H1 (cell line): ENCODE data around the gene PRDM15. TPM values are rescaled to one million over a fixed set of nuclear protein-coding genes. Genes with fewer than 3 reads are reported as not detected.

Experiments
- CTCF ChIA-PET: fragments of 300-600 bp; sonication (Branson Sonifier 250); formaldehyde crosslinking; loops from one replicate; lab custom pipeline; 2021; ENCODE audit not compliant: partially characterized antibody; lab: Charles Lee
- POLR2A ChIA-PET: fragments of 300-600 bp; sonication (Branson Sonifier 250); formaldehyde crosslinking; loops from one replicate; lab custom pipeline; 2021; ENCODE audit warnings: inconsistent platforms; ENCODE audit not compliant: partially characterized antibody; lab: Charles Lee
- DNase-seq, 2 experiments: peaks; one replicate each; pipeline versions ENCODE4 v3.0.0 to v3.0.0-alpha.2; 2010 to 2022; ENCODE audit warnings: low spot score in 2 of 2, low read depth in 1 of 2, mixed read lengths in 1 of 2
- FAIRE-seq: peaks from 2 replicates; lab custom pipeline; 2011; peaks lifted over from hg19 to GRCh38; lab: Jason Lieb, UNC
- H2AFZ ChIP-seq: 2 replicates; pipeline ENCODE4 v1.8.1; 2012; ENCODE audit warnings: low read length, inconsistent platforms
- H2AK5ac ChIP-seq: 2 replicates; pipeline ENCODE4 v1.6.1; 2013; ENCODE audit warnings: low read depth, low read length
- H2BK120ac ChIP-seq: replicated peaks from 2 replicates; pipeline ENCODE3; 2013; ENCODE audit warnings: low read depth, low read length, inconsistent platforms
- H2BK12ac ChIP-seq: 2 replicates; pipeline ENCODE4 v1.6.1; 2013; ENCODE audit warnings: low read depth, low read length
- H2BK15ac ChIP-seq: 2 replicates; pipeline ENCODE4 v1.6.1; 2013; ENCODE audit warnings: low read length
- H2BK20ac ChIP-seq: 2 replicates; pipeline ENCODE4 v1.6.1; 2013; ENCODE audit warnings: low read length
- H2BK5ac ChIP-seq: 2 replicates; pipeline ENCODE4 v1.6.1; 2013; ENCODE audit warnings: low read depth, low read length
- H3K14ac ChIP-seq: 2 replicates; pipeline ENCODE4 v1.6.1; 2013; ENCODE audit warnings: inconsistent platforms; ENCODE audit not compliant: insufficient read length
- H3K18ac ChIP-seq: 2 replicates; pipeline ENCODE4 v1.6.1; 2013; ENCODE audit warnings: low read length; ENCODE audit errors: extremely low read depth
- H3K23ac ChIP-seq: 2 replicates; pipeline ENCODE4 v1.6.1; 2013; ENCODE audit warnings: inconsistent platforms; ENCODE audit not compliant: insufficient read length
- H3K23me2 ChIP-seq: 2 replicates; pipeline ENCODE4 v1.6.1; 2013; ENCODE audit warnings: low read depth, low read length
- H3K27ac ChIP-seq: 2 replicates; pipeline ENCODE4 v1.6.1; 2011; ENCODE audit warnings: low read depth, low read length, inconsistent platforms
- H3K27me3 ChIP-seq, 4 experiments: replicated peaks in 1 of 4; 1 replicate in 1 of 4; 2 replicates in 3 of 4; pipeline versions ENCODE4 v1.6.1 to v1.8.1; 2011 to 2013; ENCODE audit warnings: low read length in 3 of 4, mild to moderate bottlenecking in 3 of 4, inconsistent platforms in 2 of 4, mixed read lengths in 2 of 4, moderate library complexity in 1 of 4; ENCODE audit not compliant: control insufficient read depth in 3 of 4, insufficient read depth in 3 of 4; ENCODE audit errors: extremely low read depth in 1 of 4
- H3K36me3 ChIP-seq, 4 experiments: 2 replicates each; pipeline versions ENCODE4 v1.6.1 to v1.8.1; 2011 to 2013; ENCODE audit warnings: mild to moderate bottlenecking in 4 of 4, low read length in 3 of 4, moderate library complexity in 2 of 4, control low read depth in 1 of 4, inconsistent platforms in 1 of 4; ENCODE audit not compliant: insufficient read depth in 4 of 4, control insufficient read depth in 2 of 4
- H3K4ac ChIP-seq: replicated peaks from 2 replicates; pipeline ENCODE3; 2013; ENCODE audit warnings: low read length, low read depth, mixed read lengths, inconsistent platforms; ENCODE audit not compliant: insufficient read length
- H3K4me1 ChIP-seq, 4 experiments: replicated peaks in 1 of 4; 1 replicate in 1 of 4; 2 replicates in 3 of 4; pipeline versions ENCODE4 v1.6.1 to v1.8.1; 2011 to 2013; ENCODE audit warnings: low read length in 3 of 4, inconsistent platforms in 2 of 4, mixed read lengths in 1 of 4; ENCODE audit not compliant: insufficient read depth in 4 of 4, control insufficient read depth in 3 of 4
- H3K4me2 ChIP-seq, 2 experiments: 2 replicates each; pipeline versions ENCODE4 v1.6.1 to v1.8.1; 2011 to 2013; ENCODE audit warnings: low read depth in 2 of 2, low read length in 2 of 2, control low read depth in 1 of 2, inconsistent platforms in 1 of 2, mild to moderate bottlenecking in 1 of 2; ENCODE audit not compliant: insufficient read depth in 1 of 2
- H3K4me3 ChIP-seq, 4 experiments: fragments of 200-600, 300-600 bp in 1 of 4; sonication (generic), shearing (Covaris generic), sonication (Bioruptor Twin) in 1 of 4; 2 replicates each; pipeline versions ENCODE4 v1.5.1 to v1.8.1; 2011 to 2016; ENCODE audit warnings: low read length in 4 of 4, low read depth in 3 of 4, control low read depth in 2 of 4, inconsistent platforms in 2 of 4, mild to moderate bottlenecking in 2 of 4, mixed read lengths in 1 of 4, moderate library complexity in 1 of 4; ENCODE audit not compliant: insufficient read depth in 2 of 4; ENCODE audit errors: extremely low read depth in 1 of 4
- H3K56ac ChIP-seq: replicated peaks from 2 replicates; pipeline ENCODE3; 2013; ENCODE audit warnings: low read depth, mild to moderate bottlenecking, mixed read lengths, low read length, inconsistent platforms; ENCODE audit not compliant: insufficient read length
- H3K79me1 ChIP-seq: 2 replicates; pipeline ENCODE4 v1.6.1; 2013; ENCODE audit warnings: low read depth, low read length, control low read depth
- H3K79me2 ChIP-seq, 2 experiments: 2 replicates each; pipeline versions ENCODE4 v1.6.1 to v1.8.1; 2012 to 2013; ENCODE audit warnings: low read length in 2 of 2, mild to moderate bottlenecking in 2 of 2, inconsistent platforms in 1 of 2; ENCODE audit not compliant: insufficient read depth in 2 of 2, control insufficient read depth in 1 of 2
- H3K9ac ChIP-seq, 4 experiments: replicated peaks in 1 of 4; 1 replicate in 1 of 4; 2 replicates in 3 of 4; pipeline versions ENCODE4 v1.6.1 to v1.8.1; 2011 to 2013; ENCODE audit warnings: low read depth in 3 of 4, low read length in 3 of 4, control low read depth in 2 of 4, mild to moderate bottlenecking in 2 of 4, moderate library complexity in 2 of 4, inconsistent platforms in 1 of 4; ENCODE audit errors: extremely low read depth in 1 of 4
- H3K9me3 ChIP-seq, 2 experiments: 2 replicates each; pipeline versions ENCODE4 v1.6.1 to v1.8.1; 2012 to 2013; ENCODE audit warnings: mild to moderate bottlenecking in 2 of 2, moderate library complexity in 2 of 2, control low read depth in 1 of 2, inconsistent platforms in 1 of 2, low read depth in 1 of 2, low read length in 1 of 2, mixed read lengths in 1 of 2; ENCODE audit not compliant: insufficient read depth in 2 of 2
- H4K20me1 ChIP-seq, 2 experiments: replicated peaks in 1 of 2; 2 replicates each; pipeline versions ENCODE3 to v1.8.1; 2011 to 2013; ENCODE audit warnings: inconsistent platforms in 2 of 2, low read length in 2 of 2, mild to moderate bottlenecking in 1 of 2; ENCODE audit not compliant: insufficient read depth in 2 of 2, control insufficient read depth in 1 of 2
- H4K5ac ChIP-seq: 2 replicates; pipeline ENCODE4 v1.6.1; 2013; ENCODE audit warnings: low read length, low read depth, mixed read lengths, inconsistent platforms; ENCODE audit not compliant: insufficient read length
- H4K8ac ChIP-seq: 2 replicates; pipeline ENCODE4 v1.8.0; 2013; ENCODE audit warnings: mild to moderate bottlenecking, moderate library complexity, low read length, inconsistent platforms; ENCODE audit not compliant: insufficient read depth; ENCODE audit errors: extremely low read depth
- H4K91ac ChIP-seq: replicated peaks from 2 replicates; pipeline ENCODE3; 2013; ENCODE audit warnings: low read length, mixed read lengths, inconsistent platforms; ENCODE audit not compliant: insufficient read length
- BACH1 ChIP-seq: IDR thresholded peaks from 2 replicates; pipeline ENCODE4 v1.6.1; 2012; ENCODE audit warnings: low read length, improper control_type of control experiment
- EP300 ChIP-seq, 2 experiments: IDR thresholded peaks; 1 replicate in 1 of 2; 2 replicates in 1 of 2; pipeline ENCODE4 v1.6.1; 2011 to 2012; ENCODE audit warnings: low read depth in 2 of 2, low read length in 2 of 2, mild to moderate bottlenecking in 2 of 2, borderline replicate concordance in 1 of 2, inconsistent platforms in 1 of 2, moderate library complexity in 1 of 2
- KDM5A ChIP-seq: fragments of 200-600 bp; IDR thresholded peaks from 2 replicates; pipeline ENCODE4 v1.7.1; 2012; ENCODE audit warnings: mild to moderate bottlenecking, low read length, inconsistent platforms, mixed read lengths
- SIRT6 ChIP-seq: IDR thresholded peaks from one replicate; pipeline ENCODE4 v1.7.1; 2012; ENCODE audit warnings: low read length, inconsistent platforms
- SRF ChIP-seq: IDR thresholded peaks from 2 replicates; pipeline ENCODE4 v1.6.1; 2011; ENCODE audit warnings: mild to moderate bottlenecking, low read depth, low read length, moderate library complexity
- TEAD4 ChIP-seq: IDR thresholded peaks from 2 replicates; pipeline ENCODE4 v1.6.1; 2012; ENCODE audit warnings: low read depth, low read length, inconsistent platforms, mixed read lengths
- WGBS, 2 experiments: shearing (Covaris generic) in 1 of 2; methylation state at CpG; one replicate each; pipeline versions ENCODE4 v1.1.6 to v1.1.7; 2013 to 2015; ENCODE audit warnings: low lambda C conversion rate in 2 of 2, mixed read lengths in 2 of 2, inconsistent platforms in 1 of 2, low coverage in 1 of 2, missing lambda C conversion rate in 1 of 2; ENCODE audit not compliant: insufficient replicate concordance in 2 of 2, insufficient coverage in 1 of 2, insufficient read length in 1 of 2; ENCODE audit errors: extremely low coverage in 1 of 2, missing lambda C conversion rate in 1 of 2; 5-methylcytosine and 5-hydroxymethylcytosine counted together
- polyA plus RNA-seq, 7 experiments: library from polyadenylated mRNA; depleted of rRNA in 3 of 7; stranded (reverse) in 5 of 7; unstranded in 2 of 7; fragments of >200 nt in 5 of 7; fragments of 200-250 nt in 2 of 7; gene quantifications; 1 replicate in 5 of 7; 2 replicates in 1 of 7; 4 replicates in 1 of 7; pipeline versions ENCODE4 v1.2.1 to v1.2.3, GENCODE V29; 2011 to 2013; ENCODE audit warnings: missing spikeins in 2 of 7, mixed read lengths in 2 of 7
- total RNA-seq: library from RNA; stranded (reverse); fragmentation: NEBNext Ultra II Directional; extraction: Animal tissue kit (Norgen Biotek cat#: 25700); gene quantifications from 2 replicates; pipeline ENCODE4 v1.2.1, GENCODE V29; 2021

PRDM15 gene
- total and polyA plus RNA-seq, 2 of the 8 experiments (the other 6 are each of a cell fraction or from before 2014, with no cell fraction given) = 9.7 to 10.5 TPM

DNA sequence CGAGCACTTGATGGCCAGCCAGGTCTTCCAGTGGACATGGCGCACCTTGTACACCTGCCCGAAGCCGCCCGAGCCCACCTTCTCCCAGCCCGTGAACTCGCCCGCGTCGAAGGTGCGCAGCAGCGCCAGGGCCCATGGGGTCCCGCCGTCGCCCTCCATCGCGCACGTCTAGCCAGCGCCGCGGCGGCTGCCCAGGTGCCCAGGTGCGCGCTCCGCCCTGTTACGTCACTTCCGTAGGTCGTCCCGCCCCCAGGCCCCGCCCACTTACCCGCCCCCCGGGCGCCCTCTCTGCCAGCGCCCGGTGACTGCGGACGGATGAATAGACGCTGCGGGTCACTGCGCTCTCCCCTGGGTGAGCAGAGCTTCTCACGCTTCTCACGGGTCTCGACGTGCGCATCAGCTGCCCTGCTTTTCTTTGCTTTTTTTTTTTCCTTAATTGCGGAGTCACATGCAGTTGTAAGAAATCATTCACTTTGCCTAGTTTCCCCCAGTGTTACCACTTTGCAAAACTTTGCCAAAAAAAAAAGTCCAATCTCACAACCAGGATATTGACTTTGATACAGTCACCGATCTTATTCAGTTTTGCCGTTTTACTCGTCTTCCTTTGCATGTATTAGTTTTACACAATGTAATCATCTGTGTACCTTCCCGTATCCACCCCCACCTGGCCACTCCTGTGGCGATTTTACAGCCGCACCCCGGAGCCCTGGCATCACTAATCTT lies 112.1 kb downstream of the PRDM15 start, which contains the start of gene RIPK4:
Gene RIPK4 (minus strand): TSS at position 170 of the 723 bp plus-strand sequence. CDS start 11 bp downstream, at position 159.
- DNase-seq (peak; percentile 44 to 88), FAIRE-seq (no peak)
- no peaks in the 10 kb centered on the region for H3K36me3 ChIP-seq
- H3K23ac ChIP-seq = no peak within 1 kb of the TSS
- peaks cover 21 to 40% (median 31%) of the 10 kb centered on the region in 4 experiments for H3K4me1 ChIP-seq
- peak within 1 kb of the TSS; percentile 86; the same call in 1 of the 2 replicates for H2BK20ac ChIP-seq
- no peak within 1 kb of the TSS for H4K8ac ChIP-seq
- no peak within 1 kb of the TSS for H4K91ac ChIP-seq
- POLR2A ChIA-PET = interaction anchor here (1.0 to 1.6 kb wide), 3 partner anchors 10 to 98 kb away, joined by 3 to 4 read pairs (median 3); no protein-coding TSS in a partner anchor
- H3K27me3 ChIP-seq = peaks cover 33 to 93% (median 85%) of the 10 kb centered on the region in 4 experiments
- H3K9ac ChIP-seq = peak within 1 kb of the TSS in 3 of 4 experiments; percentile 20 to 34 (median 24); a peak in 4 of 7 replicates
- no peak within 1 kb of the TSS; the same call in 1 of the 2 replicates for H2BK5ac ChIP-seq
- H3K18ac ChIP-seq = peak within 1 kb of the TSS; percentile 28; the same call in 1 of the 2 replicates
- H4K5ac ChIP-seq = no peak within 1 kb of the TSS
- 2% methylated on average over 31 of the region's 53 CpGs; no CpG with 5 or more reads in 1 of the 2 experiments for WGBS, 2 experiments
- no peaks in the 10 kb centered on the region for H3K9me3 ChIP-seq
- H4K20me1 ChIP-seq = peaks cover 5 to 10% of the 10 kb centered on the region in 2 experiments
- H3K4ac ChIP-seq = no peak within 1 kb of the TSS
- no peaks in the 10 kb centered on the region for H3K79me1 ChIP-seq
- no peak within 1 kb of the TSS for H3K14ac ChIP-seq
- no peak within 1 kb of the TSS for H2BK120ac ChIP-seq
- H3K56ac ChIP-seq = no peak within 1 kb of the TSS
- H2BK15ac ChIP-seq = peak within 1 kb of the TSS; percentile 95; the same call in 1 of the 2 replicates
- no peak within 1 kb of the TSS for H3K27ac ChIP-seq
- H3K4me3 ChIP-seq = peak within 1 kb of the TSS; percentile 37 to 73 (median 45)
- no peak within 1 kb of the TSS for H2AK5ac ChIP-seq
- CTCF ChIA-PET = interaction anchor here (1.4 to 9.1 kb wide), 4 partner anchors 7 to 154 kb away, joined by 4 to 71 read pairs (median 30); no protein-coding TSS in a partner anchor
- H2BK12ac ChIP-seq = no peak within 1 kb of the TSS
- no peak within 1 kb of the TSS for H2AFZ ChIP-seq
- H3K4me2 ChIP-seq = peak within 1 kb of the TSS; percentile 78 to 94
- peaks cover 0 to 20% of the 10 kb centered on the region in 2 experiments; a peak in 2 of 4 replicates for H3K79me2 ChIP-seq
- H3K23me2 ChIP-seq = peaks cover 20% of the 10 kb centered on the region
- no peak for TF ChIP-seq TEAD4
- no peak for TF ChIP-seq BACH1
- TF ChIP-seq SRF = no peak
- TF ChIP-seq KDM5A = no peak
- no peak for TF ChIP-seq SIRT6
- no peak for TF ChIP-seq EP300 (IDR thresholded peaks at IDR 0.05; ENCODE audit: borderline replicate concordance in 1 of 2, low read depth in 2 of 2, low read length in 2 of 2)
